HG03175 (cell line): ENCODE measurements around the gene ANKRD35.
A peak's percentile ranks its signal among the peaks of the same experiment; 100 is the strongest.

Experiments
- ATAC-seq: cut with Tn5 transposase; IDR thresholded peaks from one replicate; pipeline ENCODE4 v1.9.1; 2021; ENCODE audit warnings: mild to moderate bottlenecking, moderate library complexity; ENCODE audit not compliant: unreplicated experiment

Gene ANKRD35

GRCh38 chr1:145898756-145899155, 13.1 kb upstream of the ANKRD35 start:
- ATAC-seq, result no peak

- no peak for ATAC-seq
Measured at GRCh38 chr1:145897969-145898368, 12.3 kb upstream of the ANKRD35 start.

GRCh38 chr1:145895471-145895870, 9.8 kb upstream of the ANKRD35 start:
- ATAC-seq, result no peak

GRCh38 chr1:145893306-145894055, 7.8 kb upstream of the ANKRD35 start:
- no peak for ATAC-seq

GRCh38 chr1:145892486-145893087, 6.9 kb upstream of the ANKRD35 start:
- ATAC-seq, result no peak

GRCh38 chr1:145891587-145892485, 6.2 kb upstream of the ANKRD35 start:
- peak; percentile 52 for ATAC-seq

GRCh38 chr1:145891143-145891542, 5.5 kb upstream of the ANKRD35 start:
- no peak for ATAC-seq

- ATAC-seq, result no peak
Measured at GRCh38 chr1:145889722-145890121, 4.1 kb upstream of the ANKRD35 start.

GRCh38 chr1:145887631-145888030, 2.0 kb upstream of the ANKRD35 start:
- no peak for ATAC-seq

GRCh38 chr1:145886816-145887215, 1.1 kb upstream of the ANKRD35 start:
- no peak for ATAC-seq

- ATAC-seq, result no peak
Measured at GRCh38 chr1:145886390-145886789, 724 bp upstream of the ANKRD35 start.

GRCh38 chr1:145884675-145885074, 991 bp downstream of the ANKRD35 start:
- no peak for ATAC-seq

GRCh38 chr1:145879775-145880174, 5.9 kb downstream of the ANKRD35 start:
- no peak for ATAC-seq

- ATAC-seq, result no peak
Measured at GRCh38 chr1:145878724-145879123, 6.9 kb downstream of the ANKRD35 start.

GRCh38 chr1:145877923-145878486, 7.7 kb downstream of the ANKRD35 start:
- no peak for ATAC-seq

- no peak for ATAC-seq
Measured at GRCh38 chr1:145874646-145875045, 11.0 kb downstream of the ANKRD35 start.

- no peak for ATAC-seq
Measured at GRCh38 chr1:145871994-145872924, 13.4 kb downstream of the ANKRD35 start.

GRCh38 chr1:145868232-145868631, 17.4 kb downstream of the ANKRD35 start:
- no peak for ATAC-seq

- no peak for ATAC-seq
Measured at GRCh38 chr1:145863282-145864018, 22.2 kb downstream of the ANKRD35 start.
